Activated CD4-positive, alpha-beta T cell treated with anti-CD3 and anti-CD28 coated beads, Interleukin-2, amount 50 U/mL, for 4 hours (primary cell): Measurements from ENCODE around the gene CTPS1.

ENCODE experiments used
- DNase-seq, 2 experiments: peaks; one replicate each; pipeline ENCODE4 v3.0.0-alpha.2; 2020

The CTPS1 gene

GRCh38 chr1:40979241-40980067 is at the start of gene CTPS1:
Gene CTPS1, plus strand, starts transcription at chr1:40979696. Its CDS starts 3,595 bp downstream, at chr1:40983291.
- peak; percentile 94 to 95 for DNase-seq

- no peak for DNase-seq
Measured at GRCh38 chr1:40930174-40930964, 49.1 kb upstream of the CTPS1 start.

- DNase-seq = no peak
Measured at GRCh38 chr1:40931601-40932000, 47.9 kb upstream of the CTPS1 start.

- DNase-seq = no peak
Measured at GRCh38 chr1:40932006-40932405, 47.5 kb upstream of the CTPS1 start.

- DNase-seq = no peak
Measured at GRCh38 chr1:40936931-40937339, 42.6 kb upstream of the CTPS1 start.

- no peak for DNase-seq
Measured at GRCh38 chr1:40938393-40938792, 41.1 kb upstream of the CTPS1 start.

- no peak for DNase-seq
Measured at GRCh38 chr1:40939320-40940059, 40.0 kb upstream of the CTPS1 start.

- no peak for DNase-seq
Measured at GRCh38 chr1:40944326-40944725, 35.2 kb upstream of the CTPS1 start.

GRCh38 chr1:40944841-40945430 is 34.6 kb upstream of the CTPS1 start:
- no peak for DNase-seq

- no peak for DNase-seq
Measured at GRCh38 chr1:40945491-40945973, 34.0 kb upstream of the CTPS1 start.

GRCh38 chr1:40948741-40949443 is 30.6 kb upstream of the CTPS1 start:
- peak; percentile 43 to 47 for DNase-seq

GRCh38 chr1:40949563-40949962 is 29.9 kb upstream of the CTPS1 start:
- DNase-seq = no peak

- peak; percentile 43 to 48 for DNase-seq
Measured at GRCh38 chr1:40951943-40952743, 27.4 kb upstream of the CTPS1 start.

GRCh38 chr1:40952744-40953315 is 26.7 kb upstream of the CTPS1 start:
- no peak for DNase-seq

- no peak for DNase-seq
Measured at GRCh38 chr1:40954626-40955025, 24.9 kb upstream of the CTPS1 start.

GRCh38 chr1:40955266-40955665 is 24.2 kb upstream of the CTPS1 start:
- no peak for DNase-seq

GRCh38 chr1:40956407-40956806 is 23.1 kb upstream of the CTPS1 start:
- DNase-seq = no peak

GRCh38 chr1:40958210-40958609 is 21.3 kb upstream of the CTPS1 start:
- no peak for DNase-seq

GRCh38 chr1:40965531-40965930 is 14.0 kb upstream of the CTPS1 start:
- DNase-seq = no peak

GRCh38 chr1:40966417-40966816 is 13.1 kb upstream of the CTPS1 start:
- DNase-seq = no peak

- DNase-seq = no peak
Measured at GRCh38 chr1:40969445-40969844, 10.1 kb upstream of the CTPS1 start.
